Endothelial cell of umbilical vein (primary cell): ENCODE data around the gene CPLX1.

ENCODE experiments used
- EZH2 ChIP-seq: IDR thresholded peaks from 2 replicates; pipeline ENCODE4 v1.6.1; 2012; ENCODE audit warnings: borderline replicate concordance, low read depth, mild to moderate bottlenecking, moderate library complexity, low read length, inconsistent platforms; ENCODE audit not compliant: severe bottlenecking
- JUN ChIP-seq: IDR thresholded peaks from 2 replicates; pipeline ENCODE4 v1.6.1; 2011; ENCODE audit warnings: borderline replicate concordance, low read depth; ENCODE audit not compliant: insufficient read length, insufficient read depth
- MAX ChIP-seq: IDR thresholded peaks from 2 replicates; pipeline ENCODE4 v1.6.1; 2011; ENCODE audit not compliant: insufficient read depth, insufficient read length
- MYC ChIP-seq: IDR thresholded peaks from one replicate; pipeline ENCODE4 v1.6.1; 2011; ENCODE audit warnings: mild to moderate bottlenecking, low read depth, low read length
- POLR2A ChIP-seq: IDR thresholded peaks from 2 replicates; pipeline ENCODE4 v1.6.1; 2012; ENCODE audit warnings: low read depth, mild to moderate bottlenecking, control low read depth, low read length
- POLR2AphosphoS5 ChIP-seq: IDR thresholded peaks from 2 replicates; pipeline ENCODE4 v1.6.1; 2012; ENCODE audit warnings: low read depth, mild to moderate bottlenecking, control low read depth, low read length, moderate library complexity; ENCODE audit not compliant: insufficient read depth
- TF ChIP-seq, protein P1 (sequence below), 2 donors: IDR thresholded peaks; 1 replicate in 1 of 2; 2 replicates in 1 of 2; pipeline ENCODE4 v1.5.1; 2011; ENCODE audit warnings: low read length in 2 of 2, mild to moderate bottlenecking in 2 of 2, moderate library complexity in 2 of 2, control low read depth in 1 of 2, inconsistent platforms in 1 of 2, low read depth in 1 of 2; ENCODE audit not compliant: insufficient read depth in 1 of 2; ENCODE audit errors: extremely low read depth in 1 of 2

DNA sequence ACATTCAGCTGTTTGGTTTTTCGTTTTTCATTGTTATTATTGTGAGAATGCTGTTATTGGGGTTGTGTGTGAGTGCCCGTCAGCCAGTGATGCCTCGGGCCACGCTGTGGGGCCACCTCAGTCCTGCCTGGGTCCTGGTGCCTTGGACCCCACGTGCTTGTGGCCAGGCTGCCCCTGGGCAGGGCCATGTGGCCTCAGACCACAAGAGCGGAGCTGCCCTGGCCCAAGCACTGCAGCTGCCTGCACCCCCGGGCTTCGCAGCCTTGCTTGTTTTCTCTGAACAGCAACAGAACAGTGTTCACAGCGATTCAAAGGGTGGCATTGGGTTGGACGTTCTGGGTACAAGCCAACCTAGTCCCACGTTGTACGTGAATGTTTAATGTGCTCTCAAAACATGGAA is 56.9 kb downstream of the CPLX1 start:
- TF ChIP-seq POLR2A (no peak), EZH2 (no peak), MAX (no peak), POLR2AphosphoS5 (no peak), MYC (no peak), JUN (no peak)
- TF ChIP-seq, protein P1, sequence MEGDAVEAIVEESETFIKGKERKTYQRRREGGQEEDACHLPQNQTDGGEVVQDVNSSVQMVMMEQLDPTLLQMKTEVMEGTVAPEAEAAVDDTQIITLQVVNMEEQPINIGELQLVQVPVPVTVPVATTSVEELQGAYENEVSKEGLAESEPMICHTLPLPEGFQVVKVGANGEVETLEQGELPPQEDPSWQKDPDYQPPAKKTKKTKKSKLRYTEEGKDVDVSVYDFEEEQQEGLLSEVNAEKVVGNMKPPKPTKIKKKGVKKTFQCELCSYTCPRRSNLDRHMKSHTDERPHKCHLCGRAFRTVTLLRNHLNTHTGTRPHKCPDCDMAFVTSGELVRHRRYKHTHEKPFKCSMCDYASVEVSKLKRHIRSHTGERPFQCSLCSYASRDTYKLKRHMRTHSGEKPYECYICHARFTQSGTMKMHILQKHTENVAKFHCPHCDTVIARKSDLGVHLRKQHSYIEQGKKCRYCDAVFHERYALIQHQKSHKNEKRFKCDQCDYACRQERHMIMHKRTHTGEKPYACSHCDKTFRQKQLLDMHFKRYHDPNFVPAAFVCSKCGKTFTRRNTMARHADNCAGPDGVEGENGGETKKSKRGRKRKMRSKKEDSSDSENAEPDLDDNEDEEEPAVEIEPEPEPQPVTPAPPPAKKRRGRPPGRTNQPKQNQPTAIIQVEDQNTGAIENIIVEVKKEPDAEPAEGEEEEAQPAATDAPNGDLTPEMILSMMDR (IDR thresholded peaks at IDR 0.05; ENCODE audit: extremely low read depth in 1 of 2, insufficient read depth in 1 of 2, low read depth in 1 of 2, low read length in 2 of 2), result no peak
